Measurements from ENCODE around the gene DESI1.
A peak's percentile ranks its signal among the peaks of the same experiment; 100 is the strongest.
"Not testable (repeated sequence)": the region's sequence is repeated elsewhere in the genome, so short reads cannot be mapped to it uniquely, and the experiment has no call there.

DESI1 gene

GRCh38 chr22:41636467-41636866, 15.6 kb upstream of the DESI1 start:
- Histone ChIP-seq H3K27ac (ENCODE audit: low read length) (no peak overlapping the region), H3K36me3 (ENCODE audit: control insufficient read depth, insufficient read depth, low read length) (peaks cover 30% of the 10 kb centered on the region), H3K4me1 (ENCODE audit: control insufficient read depth, insufficient read depth, low read length) (no peaks in the 10 kb centered on the region), H3K4me3 (ENCODE audit: low read length) (no peak overlapping the region), H3K27me3 (ENCODE audit: control insufficient read depth, insufficient read depth, low read length) (no peaks in the 10 kb centered on the region), H3K9me3 (ENCODE audit: control insufficient read depth, insufficient read depth, low read length) (no peaks in the 10 kb centered on the region)
- DNase-seq (ENCODE audit: low read depth, low spot score): no peak
- WGBS (ENCODE audit: insufficient coverage, insufficient read length): no CpG with 5 or more reads among the region's 7 CpGs

- H3K4me1 ChIP-seq (ENCODE audit: control insufficient read depth, insufficient read depth, low read length); H3K4me3 ChIP-seq (ENCODE audit: low read length); DNase-seq (ENCODE audit: low read depth, low spot score); H3K27ac ChIP-seq (ENCODE audit: low read length); H3K9me3 ChIP-seq (ENCODE audit: control insufficient read depth, insufficient read depth, low read length); H3K27me3 ChIP-seq (ENCODE audit: control insufficient read depth, insufficient read depth, low read length): not testable (repeated sequence)
- H3K36me3 ChIP-seq (ENCODE audit: control insufficient read depth, insufficient read depth, low read length): peaks cover 33% of the 10 kb centered on the region
- no CpG with 5 or more reads among the region's 8 CpGs for WGBS (ENCODE audit: insufficient coverage, insufficient read length)
These were observed 13.8 kb upstream of the DESI1 start for GRCh38 chr22:41634610-41635009.

DNA sequence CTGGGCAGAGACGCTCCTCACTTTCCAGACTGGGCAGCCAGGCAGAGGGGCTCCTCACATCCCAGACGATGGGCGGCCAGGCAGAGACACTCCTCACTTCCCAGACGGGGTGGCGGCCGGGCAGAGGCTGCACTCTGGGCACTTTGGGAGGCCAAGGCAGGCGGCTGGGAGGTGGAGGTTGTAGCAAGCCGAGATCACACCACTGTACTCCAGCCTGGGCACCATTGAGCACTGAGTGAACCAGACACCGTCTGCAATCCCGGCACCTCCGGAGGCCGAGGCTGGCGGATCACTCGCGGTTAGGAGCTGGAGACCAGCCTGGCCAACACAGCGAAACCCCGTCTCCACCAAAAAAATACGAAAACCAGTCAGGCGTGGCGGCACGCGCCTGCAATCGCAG, 10.8 kb upstream of the DESI1 start:
- peaks cover 22% of the 10 kb centered on the region for H3K36me3 ChIP-seq (ENCODE audit: control insufficient read depth, insufficient read depth, low read length)
- DNase-seq (ENCODE audit: low read depth, low spot score); H3K4me1 ChIP-seq (ENCODE audit: control insufficient read depth, insufficient read depth, low read length); H3K9me3 ChIP-seq (ENCODE audit: control insufficient read depth, insufficient read depth, low read length); H3K27ac ChIP-seq (ENCODE audit: low read length); H3K4me3 ChIP-seq (ENCODE audit: low read length); H3K27me3 ChIP-seq (ENCODE audit: control insufficient read depth, insufficient read depth, low read length): not testable (repeated sequence)
- no CpG with 5 or more reads among the region's 23 CpGs for WGBS (ENCODE audit: insufficient coverage, insufficient read length)

DNA sequence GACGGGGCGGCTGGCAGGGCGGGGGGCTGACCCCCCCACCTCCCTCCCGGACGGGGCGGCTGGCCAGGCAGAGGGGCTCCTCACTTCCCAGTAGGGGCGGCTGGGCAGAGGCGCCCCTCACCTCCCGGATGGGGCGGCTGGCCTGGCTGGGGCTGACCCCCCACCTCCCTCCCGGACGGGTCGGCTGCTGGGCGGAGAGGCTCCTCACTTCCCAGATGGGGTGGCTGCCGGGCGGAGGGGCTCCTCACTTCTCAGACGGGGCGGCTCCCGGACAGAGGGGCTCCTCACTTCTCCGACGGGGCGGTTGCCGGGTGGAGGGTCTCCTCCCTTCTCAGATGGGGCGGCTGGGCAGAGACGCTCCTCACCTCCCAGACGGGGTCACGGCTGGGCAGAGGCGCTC, 10.3 kb upstream of the DESI1 start:
- no CpG with 5 or more reads among the region's 28 CpGs for WGBS (ENCODE audit: insufficient coverage, insufficient read length)
- not testable (repeated sequence) for H3K27ac ChIP-seq (ENCODE audit: low read length); H3K9me3 ChIP-seq (ENCODE audit: control insufficient read depth, insufficient read depth, low read length); H3K4me1 ChIP-seq (ENCODE audit: control insufficient read depth, insufficient read depth, low read length); DNase-seq (ENCODE audit: low read depth, low spot score); H3K4me3 ChIP-seq (ENCODE audit: low read length); H3K27me3 ChIP-seq (ENCODE audit: control insufficient read depth, insufficient read depth, low read length)
- peaks cover 18% of the 10 kb centered on the region for H3K36me3 ChIP-seq (ENCODE audit: control insufficient read depth, insufficient read depth, low read length)

DNA sequence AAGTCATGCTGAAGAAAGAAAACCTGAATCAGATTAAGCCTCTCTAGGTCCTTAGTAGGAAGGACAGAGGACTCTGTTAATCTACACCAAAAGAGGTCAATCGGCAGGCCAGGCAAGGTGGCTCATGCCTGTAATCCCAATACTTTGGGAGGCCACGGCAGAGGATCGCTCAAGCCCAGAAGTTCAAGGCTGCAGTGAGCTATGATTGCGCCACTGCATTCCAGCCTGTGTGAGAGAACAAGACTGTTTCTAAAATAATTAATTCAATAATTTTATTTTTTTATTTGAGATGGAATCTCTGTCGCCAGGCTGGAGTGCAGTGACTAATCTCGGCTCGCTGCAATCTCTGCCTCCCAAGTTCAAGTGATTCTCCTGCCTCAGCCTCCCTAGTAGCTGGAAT, 4.7 kb upstream of the DESI1 start:
- Histone ChIP-seq H3K9me3 (ENCODE audit: control insufficient read depth, insufficient read depth, low read length) (no peaks in the 10 kb centered on the region), H3K27ac (ENCODE audit: low read length) (no peak overlapping the region), H3K27me3 (ENCODE audit: control insufficient read depth, insufficient read depth, low read length) (no peaks in the 10 kb centered on the region), H3K4me1 (ENCODE audit: control insufficient read depth, insufficient read depth, low read length) (peaks cover 2% of the 10 kb centered on the region; the same call in 1 of the 2 replicates), H3K4me3 (ENCODE audit: low read length) (no peak overlapping the region), H3K36me3 (ENCODE audit: control insufficient read depth, insufficient read depth, low read length) (peaks cover 26% of the 10 kb centered on the region)
- WGBS (ENCODE audit: insufficient coverage, insufficient read length): no CpG with 5 or more reads among the region's 7 CpGs
- DNase-seq (ENCODE audit: low read depth, low spot score): no peak

DNA sequence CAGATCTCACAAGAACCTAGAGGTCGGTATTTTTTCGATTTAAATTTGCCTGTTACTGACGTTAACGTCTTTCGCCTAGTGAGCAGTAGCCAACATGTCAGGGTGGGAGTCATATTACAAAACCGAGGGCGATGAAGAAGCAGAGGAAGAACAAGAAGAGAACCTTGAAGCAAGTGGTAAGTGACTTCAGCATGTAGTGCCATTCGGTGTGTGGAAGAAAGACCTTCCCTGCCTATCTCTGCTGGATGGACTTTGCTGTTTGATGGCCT, 1.0 kb upstream of the DESI1 start:
- Histone ChIP-seq H3K36me3 (ENCODE audit: control insufficient read depth, insufficient read depth, low read length) (peaks cover 13% of the 10 kb centered on the region), H3K4me1 (ENCODE audit: control insufficient read depth, insufficient read depth, low read length) (peaks cover 2% of the 10 kb centered on the region; the same call in 1 of the 2 replicates), H3K4me3 (ENCODE audit: low read length) (peak overlapping the region; percentile 93), H3K27me3 (ENCODE audit: control insufficient read depth, insufficient read depth, low read length) (no peaks in the 10 kb centered on the region), H3K9me3 (ENCODE audit: control insufficient read depth, insufficient read depth, low read length) (no peaks in the 10 kb centered on the region), H3K27ac (ENCODE audit: low read length) (no peak overlapping the region)
- WGBS (ENCODE audit: insufficient coverage, insufficient read length): no CpG with 5 or more reads among the region's 8 CpGs
- no peak for DNase-seq (ENCODE audit: low read depth, low spot score)

- peak; percentile 99 for DNase-seq (ENCODE audit: low read depth, low spot score)
These were observed 462 bp upstream of the DESI1 start, which contains the start of gene XRCC6 for GRCh38 chr22:41621099-41621910. Gene XRCC6, plus strand, starts transcription at chr22:41621295. Its CDS starts 710 bp downstream, at chr22:41622005.

GRCh38 chr22:41619979-41620588, 759 bp downstream of the DESI1 start:
- WGBS (ENCODE audit: insufficient coverage, insufficient read length): no CpG with 5 or more reads among the region's 24 CpGs
- peaks cover 2% of the 10 kb centered on the region; the same call in 1 of the 2 replicates for H3K4me1 ChIP-seq (ENCODE audit: control insufficient read depth, insufficient read depth, low read length)
- peaks cover 8% of the 10 kb centered on the region for H3K36me3 ChIP-seq (ENCODE audit: control insufficient read depth, insufficient read depth, low read length)

More at GRCh38 chr22:41621099-41621910, 462 bp upstream of the DESI1 start, which contains the start of gene XRCC6:
- no peaks in the 10 kb centered on the region for H3K27me3 ChIP-seq (ENCODE audit: control insufficient read depth, insufficient read depth, low read length)
- H3K27ac ChIP-seq (ENCODE audit: low read length): no peak within 1 kb of the TSS
- peak within 1 kb of the TSS; percentile 93 for H3K4me3 ChIP-seq (ENCODE audit: low read length)
- H3K4me1 ChIP-seq (ENCODE audit: control insufficient read depth, insufficient read depth, low read length): peaks cover 2% of the 10 kb centered on the region; the same call in 1 of the 2 replicates
- H3K36me3 ChIP-seq (ENCODE audit: control insufficient read depth, insufficient read depth, low read length): peaks cover 13% of the 10 kb centered on the region
- H3K9me3 ChIP-seq (ENCODE audit: control insufficient read depth, insufficient read depth, low read length): no peaks in the 10 kb centered on the region
- WGBS (ENCODE audit: insufficient coverage, insufficient read length): no CpG with 5 or more reads among the region's 70 CpGs

GRCh38 chr22:41613456-41613855, 7.4 kb downstream of the DESI1 start:
- no peaks in the 10 kb centered on the region for H3K4me1 ChIP-seq (ENCODE audit: control insufficient read depth, insufficient read depth, low read length)
- no peak overlapping the region for H3K4me3 ChIP-seq (ENCODE audit: low read length)
- WGBS (ENCODE audit: insufficient coverage, insufficient read length): no CpG with 5 or more reads among the region's 2 CpGs
- H3K27ac ChIP-seq (ENCODE audit: low read length): no peak overlapping the region
- no peaks in the 10 kb centered on the region for H3K9me3 ChIP-seq (ENCODE audit: control insufficient read depth, insufficient read depth, low read length)
- no peaks in the 10 kb centered on the region for H3K27me3 ChIP-seq (ENCODE audit: control insufficient read depth, insufficient read depth, low read length)
- H3K36me3 ChIP-seq (ENCODE audit: control insufficient read depth, insufficient read depth, low read length): no peaks in the 10 kb centered on the region
- no peak for DNase-seq (ENCODE audit: low read depth, low spot score)

More at GRCh38 chr22:41619979-41620588, 759 bp downstream of the DESI1 start:
- Histone ChIP-seq H3K27ac (ENCODE audit: low read length) (no peak overlapping the region), H3K27me3 (ENCODE audit: control insufficient read depth, insufficient read depth, low read length) (no peaks in the 10 kb centered on the region), H3K9me3 (ENCODE audit: control insufficient read depth, insufficient read depth, low read length) (no peaks in the 10 kb centered on the region), H3K4me3 (ENCODE audit: low read length) (peak overlapping the region; percentile 69)
- DNase-seq (ENCODE audit: low read depth, low spot score): no peak

- no peak for DNase-seq (ENCODE audit: low read depth, low spot score)
- Histone ChIP-seq H3K9me3 (ENCODE audit: control insufficient read depth, insufficient read depth, low read length) (no peaks in the 10 kb centered on the region), H3K4me1 (ENCODE audit: control insufficient read depth, insufficient read depth, low read length) (no peaks in the 10 kb centered on the region), H3K36me3 (ENCODE audit: control insufficient read depth, insufficient read depth, low read length) (no peaks in the 10 kb centered on the region), H3K27ac (ENCODE audit: low read length) (no peak overlapping the region), H3K4me3 (ENCODE audit: low read length) (no peak overlapping the region), H3K27me3 (ENCODE audit: control insufficient read depth, insufficient read depth, low read length) (no peaks in the 10 kb centered on the region)
- WGBS (ENCODE audit: insufficient coverage, insufficient read length): no CpG with 5 or more reads among the region's 6 CpGs
These were observed 8.1 kb downstream of the DESI1 start for GRCh38 chr22:41612603-41613306.
